ENCODE measurements around the gene LDLRAD4.

- TF ChIP-seq FOXK2 (IDR thresholded peaks at IDR 0.05) (no peak), BHLHE40 (IDR thresholded peaks at IDR 0.05; ENCODE audit: borderline replicate concordance) (no peak), SUZ12 (IDR thresholded peaks at IDR 0.05) (no peak), CTBP1 (IDR thresholded peaks at IDR 0.05; ENCODE audit: borderline replicate concordance) (no peak), SP1 (IDR thresholded peaks at IDR 0.05) (no peak), ARNT (IDR thresholded peaks at IDR 0.05) (no peak), FOXA1 (IDR thresholded peaks at IDR 0.05) (no peak)
- TF ChIP-seq, protein P1, sequence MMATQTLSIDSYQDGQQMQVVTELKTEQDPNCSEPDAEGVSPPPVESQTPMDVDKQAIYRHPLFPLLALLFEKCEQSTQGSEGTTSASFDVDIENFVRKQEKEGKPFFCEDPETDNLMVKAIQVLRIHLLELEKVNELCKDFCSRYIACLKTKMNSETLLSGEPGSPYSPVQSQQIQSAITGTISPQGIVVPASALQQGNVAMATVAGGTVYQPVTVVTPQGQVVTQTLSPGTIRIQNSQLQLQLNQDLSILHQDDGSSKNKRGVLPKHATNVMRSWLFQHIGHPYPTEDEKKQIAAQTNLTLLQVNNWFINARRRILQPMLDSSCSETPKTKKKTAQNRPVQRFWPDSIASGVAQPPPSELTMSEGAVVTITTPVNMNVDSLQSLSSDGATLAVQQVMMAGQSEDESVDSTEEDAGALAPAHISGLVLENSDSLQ (IDR thresholded peaks at IDR 0.05) = no peak
Measured at GRCh38 chr18:13495961-13496360, 277.4 kb downstream of the LDLRAD4 start.

Data from HEK293T (cell line).